ENCODE data around the gene HDAC4.

- no peak for TF ChIP-seq CTCF (IDR thresholded peaks at IDR 0.05; ENCODE audit: poor library complexity)
- no peak for TF ChIP-seq EZH2 (IDR thresholded peaks at IDR 0.05; ENCODE audit: borderline replicate concordance)
- no peak for TF ChIP-seq EZH2phosphoT487 (IDR thresholded peaks at IDR 0.05; ENCODE audit: low read depth, severe bottlenecking, unreplicated experiment)
These were observed 134.0 kb downstream of the HDAC4 start for GRCh38 chr2:239266779-239267287.
